Neural cell (in vitro differentiated cells): ENCODE measurements around the gene DTHD1. TPM values are rescaled to one million over a fixed set of nuclear protein-coding genes. Genes with fewer than 3 reads are reported as not detected.

Experiments
- H2AFZ ChIP-seq: fragments of 200-600, 300-800 bp; sonication (generic), shearing (Covaris generic); 2 replicates; pipeline ENCODE4 v1.6.0; 2014; ENCODE audit warnings: low read depth, mild to moderate bottlenecking, antibody characterized with exemption, low read length, moderate library complexity
- H3F3A ChIP-seq: fragments of 200-600 bp; shearing (Covaris generic); 2 replicates; pipeline ENCODE4 v1.6.1; 2016; ENCODE audit warnings: mild to moderate bottlenecking, moderate library complexity, mixed read lengths, antibody characterized with exemption, low read length; ENCODE audit not compliant: insufficient read depth, poor library complexity, severe bottlenecking
- H3K27ac ChIP-seq: fragments of 200-600, 300-800 bp; sonication (generic), shearing (Covaris generic); 2 replicates; pipeline ENCODE4 v1.5.1; 2014; ENCODE audit warnings: mild to moderate bottlenecking, low read length, moderate library complexity
- H3K27me3 ChIP-seq: fragments of 300-800, 200-600 bp; sonication (generic), shearing (Covaris generic); 2 replicates; pipeline ENCODE4 v1.6.0; 2014; ENCODE audit warnings: mild to moderate bottlenecking, low read depth, low read length, moderate library complexity; ENCODE audit not compliant: insufficient read depth
- H3K36me3 ChIP-seq: fragments of 300-800, 200-600 bp; sonication (generic), shearing (Covaris generic); 2 replicates; pipeline ENCODE4 v1.5.1; 2014; ENCODE audit warnings: mild to moderate bottlenecking, antibody characterized with exemption, low read length, moderate library complexity; ENCODE audit not compliant: insufficient read depth
- H3K4me2 ChIP-seq: fragments of 300-800, 200-600 bp; sonication (generic), shearing (Covaris generic); 2 replicates; pipeline ENCODE4 v1.6.0; 2014; ENCODE audit warnings: mild to moderate bottlenecking, low read length
- H3K4me3 ChIP-seq: fragments of 300-800, 200-600 bp; sonication (generic), shearing (Covaris generic); 2 replicates; pipeline ENCODE4 v1.5.1; 2014; ENCODE audit warnings: mild to moderate bottlenecking, low read length, moderate library complexity
- H3K79me2 ChIP-seq: fragments of 200-600 bp; shearing (Covaris generic); replicated peaks from 2 replicates; pipeline ENCODE4 v1.6.0; 2014; ENCODE audit warnings: mild to moderate bottlenecking, low read length, moderate library complexity; ENCODE audit not compliant: insufficient read depth
- H3K9ac ChIP-seq: fragments of 300-800, 200-600 bp; sonication (generic), shearing (Covaris generic); 2 replicates; pipeline ENCODE4 v1.6.1; 2016; ENCODE audit warnings: mild to moderate bottlenecking, low read length, mixed read lengths
- H3K9me2 ChIP-seq: fragments of 200-600 bp; shearing (Covaris generic); 2 replicates; pipeline ENCODE4 v1.6.1; 2016; ENCODE audit warnings: mild to moderate bottlenecking, low read length, mixed read lengths; ENCODE audit not compliant: insufficient read depth
- H3K9me3 ChIP-seq: fragments of 200-600, 300-800 bp; sonication (generic), shearing (Covaris generic); 2 replicates; pipeline ENCODE4 v1.6.1; 2016; ENCODE audit warnings: mild to moderate bottlenecking, mixed run types, low read length, moderate library complexity, mixed read lengths
- H4K20me1 ChIP-seq: fragments of 200-600 bp; shearing (Covaris generic); 2 replicates; pipeline ENCODE4 v1.6.1; 2016; ENCODE audit warnings: mild to moderate bottlenecking, mixed run types; ENCODE audit not compliant: insufficient read depth
- EP300 ChIP-seq: fragments of 450-650 bp; conservative IDR thresholded peaks from 2 replicates; pipeline ENCODE4 v1.6.1; 2014; ENCODE audit warnings: antibody characterized with exemption, mild to moderate bottlenecking, moderate library complexity; ENCODE audit not compliant: poor library complexity, severe bottlenecking
- EZH2 ChIP-seq: fragments of 200-600, 300-800 bp; shearing (Covaris generic), sonication (generic); IDR thresholded peaks from 2 replicates; pipeline ENCODE4 v1.6.1; 2014; ENCODE audit warnings: antibody characterized with exemption, low read length, borderline replicate concordance, mild to moderate bottlenecking; ENCODE audit not compliant: insufficient read depth, poor library complexity, severe bottlenecking
- MXI1 ChIP-seq: fragments of 450-650 bp; conservative IDR thresholded peaks from 2 replicates; pipeline ENCODE4 v1.6.1; 2014; ENCODE audit warnings: antibody characterized with exemption, mild to moderate bottlenecking; ENCODE audit not compliant: poor library complexity, severe bottlenecking
- POLR2AphosphoS5 ChIP-seq: IDR thresholded peaks from 2 replicates; pipeline ENCODE4 v1.6.1; 2012
- RAD21 ChIP-seq: fragments of 450-650 bp; conservative IDR thresholded peaks from 2 replicates; pipeline ENCODE4 v1.6.1; 2014; ENCODE audit warnings: antibody characterized with exemption, mild to moderate bottlenecking, moderate library complexity
- REST ChIP-seq: IDR thresholded peaks from 2 replicates; pipeline ENCODE4 v1.6.1; 2012; ENCODE audit warnings: borderline replicate concordance
- SMC3 ChIP-seq: fragments of 450-650 bp; conservative IDR thresholded peaks from 2 replicates; pipeline ENCODE4 v1.6.1; 2014; ENCODE audit warnings: antibody characterized with exemption, mild to moderate bottlenecking, moderate library complexity; ENCODE audit not compliant: poor library complexity
- TAF1 ChIP-seq: IDR thresholded peaks from 2 replicates; pipeline ENCODE4 v1.6.1; 2012; ENCODE audit warnings: low read depth
- polyA plus RNA-seq: library from polyadenylated mRNA; depleted of rRNA; stranded (reverse); fragments of >200 nt; gene quantifications from 2 replicates; pipeline ENCODE4 v1.2.3, GENCODE V29; 2014
- TF ChIP-seq, protein P1 (sequence below): fragments of 450-650 bp; IDR thresholded peaks from 2 replicates; pipeline ENCODE4 v1.5.1; 2014; ENCODE audit warnings: antibody characterized with exemption, mild to moderate bottlenecking, moderate library complexity; ENCODE audit not compliant: poor library complexity, severe bottlenecking

DTHD1 gene
- polyA plus RNA-seq, 1 donor from 2014 or later = not detected

GRCh38 chr4:36288731-36289426 is 7.5 kb downstream of the DTHD1 start:
- H3F3A ChIP-seq = no peaks in the 10 kb centered on the region
- no peak overlapping the region for H3K4me3 ChIP-seq
- no peak overlapping the region for H3K27ac ChIP-seq

DNA sequence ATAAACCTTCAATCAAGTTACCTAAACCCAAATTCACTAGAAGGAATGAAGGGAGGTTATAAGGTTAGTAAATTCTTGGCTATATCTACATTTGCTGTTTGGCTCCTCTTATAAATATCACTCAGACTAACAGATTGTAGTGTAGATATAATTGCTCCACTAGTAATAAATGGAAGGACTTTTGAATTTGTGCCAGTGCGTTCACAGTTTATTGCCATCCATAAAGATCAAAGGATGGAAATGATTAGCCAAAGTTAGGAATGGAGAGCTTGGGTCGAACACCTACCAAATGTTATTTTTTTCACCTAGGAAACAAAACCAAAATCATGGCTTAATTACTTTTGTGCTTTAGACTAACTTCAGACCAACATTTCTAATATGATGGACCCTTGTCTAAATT is 9.2 kb downstream of the DTHD1 start:
- Histone ChIP-seq H4K20me1 (no peaks in the 10 kb centered on the region), H3K9me2 (no peaks in the 10 kb centered on the region), H3K79me2 (no peaks in the 10 kb centered on the region), H3K9ac (no peak overlapping the region), H3K4me3 (no peak overlapping the region), H3K4me2 (no peak overlapping the region), H3K9me3 (no peaks in the 10 kb centered on the region), H2AFZ (no peak overlapping the region), H3F3A (no peaks in the 10 kb centered on the region), H3K36me3 (no peaks in the 10 kb centered on the region), H3K27me3 (no peaks in the 10 kb centered on the region), H3K27ac (no peak overlapping the region)
- no peak for TF ChIP-seq MXI1
- TF ChIP-seq EP300 = no peak
- TF ChIP-seq, protein P1, sequence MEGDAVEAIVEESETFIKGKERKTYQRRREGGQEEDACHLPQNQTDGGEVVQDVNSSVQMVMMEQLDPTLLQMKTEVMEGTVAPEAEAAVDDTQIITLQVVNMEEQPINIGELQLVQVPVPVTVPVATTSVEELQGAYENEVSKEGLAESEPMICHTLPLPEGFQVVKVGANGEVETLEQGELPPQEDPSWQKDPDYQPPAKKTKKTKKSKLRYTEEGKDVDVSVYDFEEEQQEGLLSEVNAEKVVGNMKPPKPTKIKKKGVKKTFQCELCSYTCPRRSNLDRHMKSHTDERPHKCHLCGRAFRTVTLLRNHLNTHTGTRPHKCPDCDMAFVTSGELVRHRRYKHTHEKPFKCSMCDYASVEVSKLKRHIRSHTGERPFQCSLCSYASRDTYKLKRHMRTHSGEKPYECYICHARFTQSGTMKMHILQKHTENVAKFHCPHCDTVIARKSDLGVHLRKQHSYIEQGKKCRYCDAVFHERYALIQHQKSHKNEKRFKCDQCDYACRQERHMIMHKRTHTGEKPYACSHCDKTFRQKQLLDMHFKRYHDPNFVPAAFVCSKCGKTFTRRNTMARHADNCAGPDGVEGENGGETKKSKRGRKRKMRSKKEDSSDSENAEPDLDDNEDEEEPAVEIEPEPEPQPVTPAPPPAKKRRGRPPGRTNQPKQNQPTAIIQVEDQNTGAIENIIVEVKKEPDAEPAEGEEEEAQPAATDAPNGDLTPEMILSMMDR = no peak
- no peak for TF ChIP-seq TAF1
- TF ChIP-seq SMC3 = no peak
- no peak for TF ChIP-seq POLR2AphosphoS5
- no peak for TF ChIP-seq REST
- TF ChIP-seq EZH2 = no peak
- no peak for TF ChIP-seq RAD21

More at GRCh38 chr4:36288731-36289426, 7.5 kb downstream of the DTHD1 start:
- Histone ChIP-seq H3K79me2 (no peaks in the 10 kb centered on the region), H3K9ac (no peak overlapping the region), H3K4me2 (no peak overlapping the region), H3K9me3 (no peaks in the 10 kb centered on the region), H3K27me3 (no peaks in the 10 kb centered on the region), H2AFZ (no peak overlapping the region), H3K9me2 (no peaks in the 10 kb centered on the region), H4K20me1 (no peaks in the 10 kb centered on the region), H3K36me3 (no peaks in the 10 kb centered on the region)
- TF ChIP-seq POLR2AphosphoS5 (no peak), REST (no peak)
- TF ChIP-seq, protein P1 = no peak
